ENCODE results near the gene RRP1B.

- TF ChIP-seq CTCF (IDR thresholded peaks at IDR 0.05) (peak; percentile 29 to 73 (median 56)), POLR2A (IDR thresholded peaks at IDR 0.05) (no peak)
Observed at GRCh38 chr21:43645136-43645891, 14.0 kb upstream of the RRP1B start.
